SU-DHL-6 (cell line): ENCODE measurements around the gene MPHOSPH8.

Experiments
- H2AFZ ChIP-seq: fragments of 200-600 bp; sonication (generic); 2 replicates; pipeline ENCODE4 v1.6.1; 2014; ENCODE audit warnings: low read depth, mild to moderate bottlenecking, moderate library complexity, mixed read lengths, antibody characterized with exemption, low read length; ENCODE audit not compliant: severe bottlenecking
- H3F3A ChIP-seq: fragments of 200-600 bp; shearing (Covaris generic); 2 replicates; pipeline ENCODE4 v1.6.0; 2016; ENCODE audit warnings: antibody characterized with exemption, mild to moderate bottlenecking; ENCODE audit not compliant: insufficient read depth
- H3K27ac ChIP-seq: fragments of 200-600 bp; sonication (generic); 2 replicates; pipeline ENCODE4 v1.5.1; 2016; ENCODE audit warnings: low read depth, mild to moderate bottlenecking, low read length, moderate library complexity, mixed read lengths
- H3K27me3 ChIP-seq: fragments of 200-600 bp; sonication (generic), shearing (Covaris generic); 2 replicates; pipeline ENCODE4 v1.6.0; 2014; ENCODE audit warnings: mild to moderate bottlenecking, low read length
- H3K36me3 ChIP-seq: fragments of 200-600 bp; sonication (generic); 2 replicates; pipeline ENCODE4 v1.6.1; 2014; ENCODE audit warnings: mild to moderate bottlenecking, low read length, mixed read lengths
- H3K4me2 ChIP-seq: fragments of 300-600, 200-600 bp; shearing (Covaris generic), sonication (generic); 2 replicates; pipeline ENCODE4 v1.6.0; 2014; ENCODE audit warnings: low read length, low read depth, mild to moderate bottlenecking; ENCODE audit not compliant: poor library complexity, severe bottlenecking
- H3K4me3 ChIP-seq: fragments of 200-600 bp; sonication (generic); 2 replicates; pipeline ENCODE4 v1.5.1; 2014; ENCODE audit warnings: antibody characterized with exemption, low read length, mild to moderate bottlenecking, mixed read lengths; ENCODE audit not compliant: insufficient read depth, poor library complexity, severe bottlenecking
- H3K79me2 ChIP-seq: fragments of 200-600 bp; sonication (generic); 2 replicates; pipeline ENCODE4 v1.6.1; 2014; ENCODE audit warnings: mild to moderate bottlenecking, low read length, moderate library complexity; ENCODE audit not compliant: insufficient read depth
- H3K9ac ChIP-seq: fragments of 200-600 bp; sonication (generic); 2 replicates; pipeline ENCODE4 v1.7.0; 2014; ENCODE audit warnings: mild to moderate bottlenecking, low read length
- H3K9me2 ChIP-seq: fragments of 200-600 bp; sonication (generic); replicated peaks from 2 replicates; pipeline ENCODE4 v1.6.1; 2014; ENCODE audit warnings: low read length; ENCODE audit not compliant: insufficient read depth
- H3K9me3 ChIP-seq: fragments of 200-600 bp; sonication (generic); 2 replicates; pipeline ENCODE4 v1.6.1; 2014; ENCODE audit warnings: low read length, mixed read lengths; ENCODE audit not compliant: insufficient read depth
- H4K20me1 ChIP-seq: fragments of 200-600 bp; sonication (generic); 2 replicates; pipeline ENCODE4 v1.6.1; 2014; ENCODE audit warnings: low read depth, mild to moderate bottlenecking, antibody characterized with exemption, low read length, moderate library complexity, mixed read lengths
- EZH2phosphoT487 ChIP-seq: fragments of 200-600 bp; sonication (generic), shearing (Covaris generic); conservative IDR thresholded peaks from 2 replicates; pipeline ENCODE4 v1.6.1; 2018; ENCODE audit warnings: mild to moderate bottlenecking, antibody characterized with exemption, low read length, moderate library complexity, mixed read lengths
- TF ChIP-seq, protein P1 (sequence below): fragments of 200-600 bp; sonication (generic); IDR thresholded peaks from one replicate; pipeline ENCODE4 v1.5.1; 2017; ENCODE audit warnings: antibody characterized with exemption, mild to moderate bottlenecking, low read length, moderate library complexity; ENCODE audit not compliant: insufficient read depth, poor library complexity, severe bottlenecking

Gene MPHOSPH8

DNA sequence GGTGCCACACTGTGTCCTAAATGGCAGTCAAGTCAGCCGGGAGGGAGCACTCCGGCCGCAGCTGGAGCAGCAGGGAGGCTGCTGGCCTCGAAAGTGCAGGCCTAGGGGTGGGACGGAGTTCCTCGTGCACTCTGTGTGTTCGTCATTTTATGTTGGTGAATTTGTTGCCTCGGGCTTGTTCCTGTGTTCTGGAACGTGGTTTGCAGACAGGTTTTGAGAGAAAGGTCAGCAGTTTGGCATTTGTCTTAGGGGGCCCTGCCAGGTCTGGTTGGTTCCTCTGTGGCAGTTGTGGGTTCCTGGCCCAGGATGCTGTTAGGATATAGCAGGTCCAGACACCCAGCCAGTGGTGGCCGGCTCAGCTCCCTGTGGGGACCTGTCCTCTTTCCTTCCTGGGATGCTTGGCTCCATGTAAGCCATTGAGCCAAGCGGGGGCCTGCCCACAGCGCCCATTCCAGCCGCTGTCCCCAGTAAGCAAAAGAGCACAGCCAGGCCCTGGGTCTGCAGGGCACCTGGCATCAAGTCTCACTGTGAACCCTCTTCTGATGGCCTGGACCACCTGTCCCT, 30.0 kb downstream of the MPHOSPH8 start:
- Histone ChIP-seq H3K36me3 (peaks cover 14% of the 10 kb centered on the region; the same call in 1 of the 2 replicates), H2AFZ (no peak overlapping the region), H3K4me3 (no peak overlapping the region), H3K9me3 (no peaks in the 10 kb centered on the region), H3K79me2 (no peaks in the 10 kb centered on the region), H4K20me1 (no peaks in the 10 kb centered on the region), H3K9ac (no peak overlapping the region), H3K27me3 (no peaks in the 10 kb centered on the region), H3K4me2 (no peak overlapping the region), H3K27ac (no peak overlapping the region), H3F3A (0 out of 2 replicates have a peak, but pooled peaks cover 2% of the 10 kb centered on the region), H3K9me2 (no peaks in the 10 kb centered on the region)
- no peak for TF ChIP-seq EZH2phosphoT487
- TF ChIP-seq, protein P1, sequence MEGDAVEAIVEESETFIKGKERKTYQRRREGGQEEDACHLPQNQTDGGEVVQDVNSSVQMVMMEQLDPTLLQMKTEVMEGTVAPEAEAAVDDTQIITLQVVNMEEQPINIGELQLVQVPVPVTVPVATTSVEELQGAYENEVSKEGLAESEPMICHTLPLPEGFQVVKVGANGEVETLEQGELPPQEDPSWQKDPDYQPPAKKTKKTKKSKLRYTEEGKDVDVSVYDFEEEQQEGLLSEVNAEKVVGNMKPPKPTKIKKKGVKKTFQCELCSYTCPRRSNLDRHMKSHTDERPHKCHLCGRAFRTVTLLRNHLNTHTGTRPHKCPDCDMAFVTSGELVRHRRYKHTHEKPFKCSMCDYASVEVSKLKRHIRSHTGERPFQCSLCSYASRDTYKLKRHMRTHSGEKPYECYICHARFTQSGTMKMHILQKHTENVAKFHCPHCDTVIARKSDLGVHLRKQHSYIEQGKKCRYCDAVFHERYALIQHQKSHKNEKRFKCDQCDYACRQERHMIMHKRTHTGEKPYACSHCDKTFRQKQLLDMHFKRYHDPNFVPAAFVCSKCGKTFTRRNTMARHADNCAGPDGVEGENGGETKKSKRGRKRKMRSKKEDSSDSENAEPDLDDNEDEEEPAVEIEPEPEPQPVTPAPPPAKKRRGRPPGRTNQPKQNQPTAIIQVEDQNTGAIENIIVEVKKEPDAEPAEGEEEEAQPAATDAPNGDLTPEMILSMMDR: no peak

DNA sequence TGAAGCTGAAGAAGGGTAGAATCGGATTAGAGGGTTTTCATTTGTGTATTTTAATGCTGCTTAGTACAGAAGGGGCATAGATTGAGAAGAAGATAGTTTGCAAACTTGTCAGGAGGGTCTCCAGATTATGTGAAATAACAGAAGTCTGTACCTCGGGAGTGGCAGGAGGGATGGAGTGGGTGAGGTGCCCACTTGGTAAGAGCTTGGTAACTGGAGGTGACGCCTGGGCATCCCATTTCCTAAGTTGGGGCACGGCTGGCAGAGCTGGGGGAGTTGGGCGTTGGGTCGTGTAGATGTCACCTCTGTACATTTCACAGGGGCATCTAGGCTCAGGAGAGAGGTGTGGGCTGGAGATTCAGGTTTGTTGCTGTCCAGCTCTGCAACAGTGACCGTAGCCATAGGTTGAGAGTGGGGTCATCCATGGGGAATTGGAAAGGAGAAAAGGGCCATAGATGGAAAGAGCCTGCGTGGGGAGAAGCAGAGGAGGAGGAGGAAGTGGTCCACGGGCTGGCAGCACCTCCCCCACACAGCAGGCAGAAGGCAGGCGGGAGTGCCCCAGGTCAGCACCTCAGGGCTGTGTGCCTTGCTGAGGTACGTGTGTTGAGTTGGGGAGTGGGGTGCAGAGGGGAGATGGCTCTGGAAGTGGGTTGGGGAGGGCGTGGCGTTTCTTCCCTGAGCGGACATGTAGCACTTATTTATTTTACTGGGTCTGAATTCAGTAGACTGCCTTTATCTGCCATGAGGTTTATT, 31.2 kb downstream of the MPHOSPH8 start:
- Histone ChIP-seq H3K4me2 (no peak overlapping the region), H3K36me3 (peaks cover 19% of the 10 kb centered on the region; the same call in 1 of the 2 replicates)

DNA sequence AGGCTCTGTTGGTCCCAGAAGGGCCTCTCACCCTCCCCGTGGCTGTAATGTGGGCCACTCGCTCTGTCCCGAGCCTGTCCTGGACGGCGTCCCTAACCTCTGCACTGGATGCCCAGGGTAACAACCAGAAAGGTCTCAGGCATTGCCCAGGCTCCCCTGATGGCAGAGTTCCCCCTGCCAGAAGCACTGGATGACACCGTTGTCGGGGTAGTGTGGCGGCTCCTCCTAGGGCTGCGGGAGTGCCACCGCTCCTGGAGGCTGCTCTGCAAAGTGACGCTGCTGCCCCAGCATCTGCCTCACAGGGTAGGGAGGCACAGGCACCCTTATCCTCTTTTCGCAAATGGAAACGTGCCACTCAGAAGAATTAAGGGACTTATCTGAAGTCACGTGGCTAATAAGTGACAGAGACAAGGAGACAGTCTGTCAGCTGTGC, 32.0 kb downstream of the MPHOSPH8 start:
- no peaks in the 10 kb centered on the region for H3K9me3 ChIP-seq
- H3K27ac ChIP-seq: no peak overlapping the region
- H2AFZ ChIP-seq: no peak overlapping the region
- no peaks in the 10 kb centered on the region for H4K20me1 ChIP-seq
- H3K4me2 ChIP-seq: no peak overlapping the region
- H3F3A ChIP-seq: 0 out of 2 replicates have a peak, but pooled peaks cover 2% of the 10 kb centered on the region
- no peaks in the 10 kb centered on the region for H3K79me2 ChIP-seq
- H3K27me3 ChIP-seq: no peaks in the 10 kb centered on the region
- peaks cover 16% of the 10 kb centered on the region; the same call in 1 of the 2 replicates for H3K36me3 ChIP-seq
- H3K9ac ChIP-seq: no peak overlapping the region
- no peak overlapping the region for H3K4me3 ChIP-seq
- no peaks in the 10 kb centered on the region for H3K9me2 ChIP-seq
- no peak for TF ChIP-seq EZH2phosphoT487
- TF ChIP-seq, protein P1: no peak

More for the DNA sequence above, 31.2 kb downstream of the MPHOSPH8 start:
- 0 out of 2 replicates have a peak, but pooled peaks cover 2% of the 10 kb centered on the region for H3F3A ChIP-seq
- no peaks in the 10 kb centered on the region for H3K79me2 ChIP-seq
- no peaks in the 10 kb centered on the region for H3K9me2 ChIP-seq
- no peak overlapping the region for H3K4me3 ChIP-seq
- TF ChIP-seq, protein P1: no peak
- no peak for TF ChIP-seq EZH2phosphoT487
- no peaks in the 10 kb centered on the region for H3K27me3 ChIP-seq
- no peak overlapping the region for H3K27ac ChIP-seq
- H4K20me1 ChIP-seq: no peaks in the 10 kb centered on the region
- no peak overlapping the region for H3K9ac ChIP-seq
- no peak overlapping the region for H2AFZ ChIP-seq
- no peaks in the 10 kb centered on the region for H3K9me3 ChIP-seq
